ENCODE data around the gene RAP1A.

The RAP1A gene

GRCh38 chr1:111643696-111644095, 24.1 kb downstream of the RAP1A start:
- no peaks in the 10 kb centered on the region for H3K27me3 ChIP-seq (ENCODE audit: insufficient read depth, low read depth)
- no peak overlapping the region for H3K4me3 ChIP-seq (IDR thresholded peaks at IDR 0.05; ENCODE audit: insufficient read depth, low read depth, low read length)
- H3K9ac ChIP-seq = no peak overlapping the region
- H4K20me1 ChIP-seq (ENCODE audit: insufficient read depth) = no peaks in the 10 kb centered on the region; the same call in 1 of the 2 replicates
- H3K36me3 ChIP-seq (ENCODE audit: insufficient read depth) = no peaks in the 10 kb centered on the region
- no peak overlapping the region for H2AFZ ChIP-seq (ENCODE audit: low read depth)
- peaks cover 85% of the 10 kb centered on the region for H3K79me2 ChIP-seq (ENCODE audit: insufficient read depth, low read depth)
- no peak overlapping the region for H3K27ac ChIP-seq
- TF ChIP-seq, protein P1, sequence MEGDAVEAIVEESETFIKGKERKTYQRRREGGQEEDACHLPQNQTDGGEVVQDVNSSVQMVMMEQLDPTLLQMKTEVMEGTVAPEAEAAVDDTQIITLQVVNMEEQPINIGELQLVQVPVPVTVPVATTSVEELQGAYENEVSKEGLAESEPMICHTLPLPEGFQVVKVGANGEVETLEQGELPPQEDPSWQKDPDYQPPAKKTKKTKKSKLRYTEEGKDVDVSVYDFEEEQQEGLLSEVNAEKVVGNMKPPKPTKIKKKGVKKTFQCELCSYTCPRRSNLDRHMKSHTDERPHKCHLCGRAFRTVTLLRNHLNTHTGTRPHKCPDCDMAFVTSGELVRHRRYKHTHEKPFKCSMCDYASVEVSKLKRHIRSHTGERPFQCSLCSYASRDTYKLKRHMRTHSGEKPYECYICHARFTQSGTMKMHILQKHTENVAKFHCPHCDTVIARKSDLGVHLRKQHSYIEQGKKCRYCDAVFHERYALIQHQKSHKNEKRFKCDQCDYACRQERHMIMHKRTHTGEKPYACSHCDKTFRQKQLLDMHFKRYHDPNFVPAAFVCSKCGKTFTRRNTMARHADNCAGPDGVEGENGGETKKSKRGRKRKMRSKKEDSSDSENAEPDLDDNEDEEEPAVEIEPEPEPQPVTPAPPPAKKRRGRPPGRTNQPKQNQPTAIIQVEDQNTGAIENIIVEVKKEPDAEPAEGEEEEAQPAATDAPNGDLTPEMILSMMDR (conservative IDR thresholded peaks at IDR 0.05; ENCODE audit: low read depth, low read length) = no peak
- H3K4me2 ChIP-seq = no peak overlapping the region
- H3K4me1 ChIP-seq (ENCODE audit: low read depth, poor library complexity, severe bottlenecking) = peaks cover 8% of the 10 kb centered on the region

DNA sequence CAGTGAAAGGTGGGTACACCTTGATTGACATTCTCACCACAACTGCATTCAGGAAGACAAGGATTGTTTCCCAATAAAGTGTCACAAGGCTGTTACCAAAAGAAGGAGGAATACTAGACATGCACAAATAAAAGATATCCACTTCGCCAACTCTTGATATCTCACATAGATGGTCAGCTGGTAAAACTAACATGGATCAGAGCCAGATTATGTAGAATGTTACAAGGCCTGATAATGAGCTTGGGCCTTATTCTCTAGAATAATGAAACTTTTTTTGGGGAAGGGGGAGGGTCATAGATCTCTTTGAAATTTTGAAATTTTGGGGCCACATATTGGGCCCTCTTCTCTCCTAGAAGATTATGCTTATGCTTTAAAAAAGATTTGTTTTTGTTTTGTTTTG, 24.9 kb downstream of the RAP1A start:
- Histone ChIP-seq H2AFZ (ENCODE audit: low read depth) (no peak overlapping the region), H3K27ac (no peak overlapping the region), H4K20me1 (ENCODE audit: insufficient read depth) (no peaks in the 10 kb centered on the region; the same call in 1 of the 2 replicates), H3K9ac (no peak overlapping the region), H3K4me1 (ENCODE audit: low read depth, poor library complexity, severe bottlenecking) (peaks cover 2% of the 10 kb centered on the region), H3K79me2 (ENCODE audit: insufficient read depth, low read depth) (peaks cover 84% of the 10 kb centered on the region), H3K4me2 (no peak overlapping the region), H3K4me3 (IDR thresholded peaks at IDR 0.05; ENCODE audit: insufficient read depth, low read depth, low read length) (no peak overlapping the region), H3K27me3 (ENCODE audit: insufficient read depth, low read depth) (no peaks in the 10 kb centered on the region), H3K36me3 (ENCODE audit: insufficient read depth) (no peaks in the 10 kb centered on the region)
- TF ChIP-seq, protein P1 (conservative IDR thresholded peaks at IDR 0.05; ENCODE audit: low read depth, low read length) = no peak

DNA sequence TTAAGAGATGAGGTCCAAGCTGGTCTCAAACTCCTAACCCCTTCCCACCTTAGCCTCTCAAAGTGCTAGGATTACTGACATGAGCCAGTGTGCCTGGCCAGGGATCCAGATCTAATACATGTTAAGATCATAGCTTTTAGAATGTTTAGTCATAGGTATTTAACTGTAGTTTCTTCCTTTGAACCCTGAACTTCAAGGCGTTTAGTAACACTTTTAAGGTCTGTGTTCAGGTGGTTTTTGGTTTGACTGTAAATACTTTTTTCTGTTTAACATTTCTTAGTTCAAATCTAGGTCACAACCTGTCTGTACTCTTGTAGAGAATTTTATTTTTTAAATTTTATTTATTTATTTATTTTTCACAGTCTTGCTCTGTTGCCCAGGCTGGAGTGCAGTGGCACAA, 28.1 kb downstream of the RAP1A start:
- peaks cover 68% of the 10 kb centered on the region for H3K79me2 ChIP-seq (ENCODE audit: insufficient read depth, low read depth)
- H3K27me3 ChIP-seq (ENCODE audit: insufficient read depth, low read depth) = no peaks in the 10 kb centered on the region
- H4K20me1 ChIP-seq (ENCODE audit: insufficient read depth) = no peaks in the 10 kb centered on the region; the same call in 1 of the 2 replicates
- H3K27ac ChIP-seq = no peak overlapping the region
- H3K4me3 ChIP-seq (IDR thresholded peaks at IDR 0.05; ENCODE audit: insufficient read depth, low read depth, low read length) = no peak overlapping the region
- H3K4me1 ChIP-seq (ENCODE audit: low read depth, poor library complexity, severe bottlenecking) = no peaks in the 10 kb centered on the region
- H3K4me2 ChIP-seq = no peak overlapping the region
- TF ChIP-seq, protein P1 (conservative IDR thresholded peaks at IDR 0.05; ENCODE audit: low read depth, low read length) = no peak
- no peak overlapping the region for H2AFZ ChIP-seq (ENCODE audit: low read depth)
- no peaks in the 10 kb centered on the region for H3K36me3 ChIP-seq (ENCODE audit: insufficient read depth)
- no peak overlapping the region for H3K9ac ChIP-seq

- Histone ChIP-seq H3K27ac (no peak overlapping the region), H3K79me2 (ENCODE audit: insufficient read depth, low read depth) (peaks cover 64% of the 10 kb centered on the region), H3K27me3 (ENCODE audit: insufficient read depth, low read depth) (no peaks in the 10 kb centered on the region), H2AFZ (ENCODE audit: low read depth) (no peak overlapping the region), H4K20me1 (ENCODE audit: insufficient read depth) (no peaks in the 10 kb centered on the region; the same call in 1 of the 2 replicates), H3K4me1 (ENCODE audit: low read depth, poor library complexity, severe bottlenecking) (peaks cover 7% of the 10 kb centered on the region), H3K36me3 (ENCODE audit: insufficient read depth) (no peaks in the 10 kb centered on the region), H3K4me3 (IDR thresholded peaks at IDR 0.05; ENCODE audit: insufficient read depth, low read depth, low read length) (no peak overlapping the region), H3K9ac (no peak overlapping the region), H3K4me2 (no peak overlapping the region)
- TF ChIP-seq, protein P1 (conservative IDR thresholded peaks at IDR 0.05; ENCODE audit: low read depth, low read length) = no peak
Observed at GRCh38 chr1:111648806-111649205, 29.2 kb downstream of the RAP1A start.

Measured in KMS-11 (cell line).